ENCODE measurements around the gene MARCKSL1.

The MARCKSL1 gene

GRCh38 chr1:32333251-32333963, 2.6 kb downstream of the MARCKSL1 start:
- no peak overlapping the region; the same call in 1 of the 2 replicates for H3K4me3 ChIP-seq (ENCODE audit: low read depth, low read length)
- ChIA-PET CTCF (interaction anchor here (1.1 to 3.6 kb wide), 6 partner anchors 11 to 117 kb away, joined by 3 to 26 read pairs (median 4); no protein-coding TSS in a partner anchor), POLR2A (interaction anchor here (0.7 to 0.8 kb wide), 2 partner anchors 12 to 97 kb away, joined by 3 to 4 read pairs; no protein-coding TSS in a partner anchor)
- TF ChIP-seq CTCF (IDR thresholded peaks at IDR 0.05; ENCODE audit: insufficient read depth, low read length, missing control alignments), result no peak
- no peak for DNase-seq (ENCODE audit: low read depth, low spot score)

GRCh38 chr1:32332290-32333079, 3.5 kb downstream of the MARCKSL1 start:
- ChIA-PET POLR2A (interaction anchor here (1.5 to 1.9 kb wide), 3 partner anchors 10 to 152 kb away, joined by 4 to 5 read pairs (median 5); partner anchors contain the start of gene FAM167B), CTCF (interaction anchor here (1.1 to 3.6 kb wide), 6 partner anchors 10 to 117 kb away, joined by 3 to 26 read pairs (median 4); no protein-coding TSS in a partner anchor)
- DNase-seq (ENCODE audit: low read depth, low spot score), result no peak
- no peak for TF ChIP-seq CTCF (IDR thresholded peaks at IDR 0.05; ENCODE audit: insufficient read depth, low read length, missing control alignments)
- H3K4me3 ChIP-seq (ENCODE audit: low read depth, low read length), result no peak overlapping the region

GRCh38 chr1:32331549-32331948, 4.5 kb downstream of the MARCKSL1 start:
- no peak for TF ChIP-seq CTCF (IDR thresholded peaks at IDR 0.05; ENCODE audit: insufficient read depth, low read length, missing control alignments)
- no peak for DNase-seq (ENCODE audit: low read depth, low spot score)

GRCh38 chr1:32330558-32331151, 5.4 kb downstream of the MARCKSL1 start:
- ChIA-PET POLR2A (interaction anchor here (0.6 to 1.9 kb wide), 4 partner anchors 8 to 150 kb away, joined by 3 to 5 read pairs (median 4); no protein-coding TSS in a partner anchor), CTCF (interaction anchor here (1.1 to 3.6 kb wide), 4 partner anchors 8 to 115 kb away, joined by 3 to 26 read pairs (median 12); no protein-coding TSS in a partner anchor)
- H3K4me3 ChIP-seq (ENCODE audit: low read depth, low read length), result no peak overlapping the region
- no peak for DNase-seq (ENCODE audit: low read depth, low spot score)
- no peak for TF ChIP-seq CTCF (IDR thresholded peaks at IDR 0.05; ENCODE audit: insufficient read depth, low read length, missing control alignments)

More at GRCh38 chr1:32331549-32331948, 4.5 kb downstream of the MARCKSL1 start:
- POLR2A ChIA-PET, result interaction anchor here (0.6 to 1.9 kb wide), 4 partner anchors 9 to 151 kb away, joined by 4 to 5 read pairs (median 4); partner anchors contain the start of gene FAM167B
- CTCF ChIA-PET, result interaction anchor here (1.1 to 3.6 kb wide), 5 partner anchors 9 to 116 kb away, joined by 3 to 26 read pairs (median 5); no protein-coding TSS in a partner anchor
- H3K4me3 ChIP-seq (ENCODE audit: low read depth, low read length), result no peak overlapping the region

GRCh38 chr1:32329931-32330466, 6.0 kb downstream of the MARCKSL1 start:
- POLR2A ChIA-PET, result interaction anchor here (1.9 kb wide), 1 partner anchor 8 kb away, joined by 5 read pairs; no protein-coding TSS in a partner anchor

More at GRCh38 chr1:32329931-32330466, 6.0 kb downstream of the MARCKSL1 start:
- no peak overlapping the region for H3K4me3 ChIP-seq (ENCODE audit: low read depth, low read length)
- DNase-seq (ENCODE audit: low read depth, low spot score), result no peak
- CTCF ChIA-PET, result interaction anchor here (3.6 kb wide), 2 partner anchors 7 to 114 kb away, joined by 19 to 26 read pairs; no protein-coding TSS in a partner anchor
- no peak for TF ChIP-seq CTCF (IDR thresholded peaks at IDR 0.05; ENCODE audit: insufficient read depth, low read length, missing control alignments)

All from AG04449 (cell line).